Endothelial cell of umbilical vein (primary cell): Measurements from ENCODE around the gene BTNL9. TPM values are rescaled to one million over a fixed set of nuclear protein-coding genes. Genes with fewer than 3 reads are reported as not detected.

ENCODE experiments used
- BruUV-seq: library from RNA; stranded (reverse); fragments of 400-500 nt; replicated peaks from 2 replicates; lab custom pipeline; 2021; lab: Mats Ljungman, UMichigan
- CTCF ChIA-PET: fragments of 300-600, 350-600 bp; sonication (Branson Sonifier 250); formaldehyde crosslinking; loops from one replicate; lab custom pipeline; 2021; ENCODE audit warnings: antibody characterized with exemption, inconsistent platforms; lab: Charles Lee
- POLR2A ChIA-PET: fragments of 300-600, 350-600 bp; sonication (Branson Sonifier 250); formaldehyde crosslinking; loops from one replicate; lab custom pipeline; 2021; ENCODE audit warnings: antibody characterized with exemption, inconsistent platforms; lab: Charles Lee
- DNase-seq: peaks from one replicate; pipeline ENCODE4 v3.0.0-alpha.2; 2011; ENCODE audit warnings: low read depth, low spot score
- FAIRE-seq: peaks from 2 replicates; lab custom pipeline; 2011; peaks lifted over from hg19 to GRCh38; lab: Jason Lieb, UNC
- H2AFZ ChIP-seq: 2 replicates; pipeline ENCODE4 v1.6.0; 2012; ENCODE audit warnings: low read depth, low read length, control low read depth, inconsistent platforms
- H3K27ac ChIP-seq: 2 replicates; pipeline ENCODE4 v1.5.1; 2011; ENCODE audit warnings: low read depth, mild to moderate bottlenecking, control low read depth, low read length, moderate library complexity; ENCODE audit not compliant: insufficient read depth
- H3K27me3 ChIP-seq, 2 experiments: 2 replicates each; pipeline versions ENCODE4 v1.6.0 to v1.6.1; 2011; ENCODE audit warnings: low read length in 2 of 2, mixed read lengths in 1 of 2; ENCODE audit not compliant: control insufficient read depth in 2 of 2, insufficient read depth in 2 of 2
- H3K36me3 ChIP-seq, 2 experiments: 2 replicates in 1 of 2; 3 replicates in 1 of 2; pipeline ENCODE4 v1.5.1; 2011; ENCODE audit warnings: low read length in 2 of 2, mild to moderate bottlenecking in 1 of 2, moderate library complexity in 1 of 2; ENCODE audit not compliant: control insufficient read depth in 2 of 2, insufficient read depth in 2 of 2; ENCODE audit errors: extremely low read depth in 1 of 2
- H3K4me1 ChIP-seq: 3 replicates; pipeline ENCODE4 v1.5.1; 2011; ENCODE audit warnings: mild to moderate bottlenecking, low read length; ENCODE audit not compliant: control insufficient read depth, insufficient read depth; ENCODE audit errors: extremely low read depth
- H3K4me2 ChIP-seq: 2 replicates; pipeline ENCODE4 v1.6.1; 2011; ENCODE audit warnings: low read length, control low read depth, mixed read lengths; ENCODE audit not compliant: insufficient read depth
- H3K4me3 ChIP-seq, 3 experiments: fragments of 200-600 bp in 1 of 3; sonication (generic), shearing (Covaris generic) in 1 of 3; replicated peaks in 1 of 3; 2 replicates each; pipeline ENCODE4 v1.5.1; 2011 to 2016; ENCODE audit warnings: control low read depth in 3 of 3, low read length in 3 of 3, mild to moderate bottlenecking in 2 of 3, inconsistent platforms in 1 of 3, low read depth in 1 of 3, moderate library complexity in 1 of 3; ENCODE audit not compliant: insufficient read depth in 1 of 3
- H3K79me2 ChIP-seq: 2 replicates; pipeline ENCODE4 v1.6.0; 2012; ENCODE audit warnings: low read length, inconsistent platforms; ENCODE audit not compliant: control insufficient read depth, insufficient read depth
- H3K9ac ChIP-seq: replicated peaks from 2 replicates; pipeline ENCODE3; 2011; ENCODE audit warnings: low read length, control low read depth; ENCODE audit not compliant: insufficient read depth; ENCODE audit errors: extremely low read depth
- H3K9me1 ChIP-seq: replicated peaks from 3 replicates; pipeline ENCODE4 v1.6.0; 2011; ENCODE audit warnings: mild to moderate bottlenecking, low read length; ENCODE audit not compliant: control insufficient read depth, insufficient read depth; ENCODE audit errors: extremely low read depth
- H3K9me3 ChIP-seq: replicated peaks from 2 replicates; pipeline ENCODE4 v1.5.1; 2012; ENCODE audit warnings: low read length, inconsistent platforms; ENCODE audit not compliant: control insufficient read depth, insufficient read depth
- H4K20me1 ChIP-seq: replicated peaks from 2 replicates; pipeline ENCODE3; 2011; ENCODE audit warnings: mild to moderate bottlenecking, low read length; ENCODE audit not compliant: control insufficient read depth, insufficient read depth; ENCODE audit errors: extremely low read depth
- EZH2 ChIP-seq: IDR thresholded peaks from 2 replicates; pipeline ENCODE4 v1.6.1; 2012; ENCODE audit warnings: borderline replicate concordance, low read depth, mild to moderate bottlenecking, moderate library complexity, low read length, inconsistent platforms; ENCODE audit not compliant: severe bottlenecking
- FOS ChIP-seq: IDR thresholded peaks from 2 replicates; pipeline ENCODE4 v1.6.1; 2011; ENCODE audit warnings: mild to moderate bottlenecking, low read length, moderate library complexity, borderline replicate concordance; ENCODE audit not compliant: insufficient read depth
- GATA2 ChIP-seq: IDR thresholded peaks from 2 replicates; pipeline ENCODE4 v1.7.0; 2011; ENCODE audit warnings: low read depth, mild to moderate bottlenecking, moderate library complexity, mixed read lengths, low read length; ENCODE audit not compliant: insufficient read length, insufficient read depth
- JUN ChIP-seq: IDR thresholded peaks from 2 replicates; pipeline ENCODE4 v1.6.1; 2011; ENCODE audit warnings: borderline replicate concordance, low read depth; ENCODE audit not compliant: insufficient read length, insufficient read depth
- MYC ChIP-seq: IDR thresholded peaks from one replicate; pipeline ENCODE4 v1.6.1; 2011; ENCODE audit warnings: mild to moderate bottlenecking, low read depth, low read length
- POLR2A ChIP-seq: IDR thresholded peaks from 2 replicates; pipeline ENCODE4 v1.6.1; 2012; ENCODE audit warnings: low read depth, mild to moderate bottlenecking, control low read depth, low read length
- POLR2AphosphoS5 ChIP-seq: IDR thresholded peaks from 2 replicates; pipeline ENCODE4 v1.6.1; 2012; ENCODE audit warnings: low read depth, mild to moderate bottlenecking, control low read depth, low read length, moderate library complexity; ENCODE audit not compliant: insufficient read depth
- dilution Hi-C: fragments of 300-500 bp; cut with MboI; formaldehyde crosslinking; loops from one replicate; pipeline ENCODE4 v1.15.0; 2019; ENCODE audit warnings: low sequenced_read_pairs; ENCODE audit not compliant: extremely low pct_ligation_motif_present
- intact Hi-C: fragments of 100-400 bp; cut with micrococcal nuclease; formaldehyde crosslinking; loops from one replicate; pipeline ENCODE4 v1.10.0; 2022
- polyA plus RNA-seq, 4 experiments: library from polyadenylated mRNA; depleted of rRNA in 3 of 4; stranded (reverse) in 3 of 4; unstranded in 1 of 4; fragments of >200 nt; gene quantifications; 2 replicates each; pipeline versions ENCODE4 v1.2.1 to v1.2.3, GENCODE V29; 2011 to 2012; ENCODE audit warnings: missing spikeins in 1 of 4
- total RNA-seq: library from RNA; stranded (reverse); gene quantifications from 2 replicates; pipeline ENCODE4 v1.2.3, GENCODE V29; 2021
- TF ChIP-seq, protein P1 (sequence below), 2 donors: IDR thresholded peaks; 1 replicate in 1 of 2; 2 replicates in 1 of 2; pipeline ENCODE4 v1.5.1; 2011; ENCODE audit warnings: low read length in 2 of 2, mild to moderate bottlenecking in 2 of 2, moderate library complexity in 2 of 2, control low read depth in 1 of 2, inconsistent platforms in 1 of 2, low read depth in 1 of 2; ENCODE audit not compliant: insufficient read depth in 1 of 2; ENCODE audit errors: extremely low read depth in 1 of 2
- TF ChIP-seq, protein P2 (sequence below): IDR thresholded peaks from 2 replicates; pipeline ENCODE4 v1.6.1; 2011; ENCODE audit not compliant: insufficient read depth, insufficient read length

BTNL9 gene
- total and polyA plus RNA-seq, 2 donors (not counting 3 experiments of a cell fraction or from before 2014, with no cell fraction given), result 0.13 to 0.33 TPM

DNA sequence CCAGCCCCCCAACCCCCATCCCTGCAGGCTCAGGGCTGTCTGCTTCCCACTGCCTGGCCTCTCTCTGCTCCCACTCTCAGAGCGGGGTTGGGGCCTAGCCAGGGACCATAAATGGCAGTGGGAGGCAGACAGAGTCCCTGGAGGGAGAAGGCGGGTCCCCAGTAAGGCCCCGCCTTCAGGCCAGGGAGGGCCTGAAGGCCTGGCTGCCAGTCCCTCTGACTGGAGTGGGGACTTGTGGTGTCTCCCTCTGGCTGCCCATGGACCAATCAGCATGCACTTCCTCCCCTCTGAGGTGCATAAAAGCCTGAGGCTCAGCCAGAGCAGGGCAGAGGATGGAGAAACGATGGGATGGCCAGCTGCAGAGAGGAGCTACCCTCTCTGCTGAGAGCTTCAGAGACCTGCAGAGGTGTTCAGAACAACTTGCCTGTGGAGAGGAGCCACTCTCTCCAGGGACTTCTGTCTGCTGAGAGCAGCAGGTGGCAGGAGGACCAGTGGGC, 2.7 kb upstream of the BTNL9 start:
- CTCF ChIA-PET, result no interaction called here
- FAIRE-seq, result no peak
- no TSS peak for BruUV-seq

More for the DNA sequence above, 2.7 kb upstream of the BTNL9 start:
- TF ChIP-seq, protein P1, sequence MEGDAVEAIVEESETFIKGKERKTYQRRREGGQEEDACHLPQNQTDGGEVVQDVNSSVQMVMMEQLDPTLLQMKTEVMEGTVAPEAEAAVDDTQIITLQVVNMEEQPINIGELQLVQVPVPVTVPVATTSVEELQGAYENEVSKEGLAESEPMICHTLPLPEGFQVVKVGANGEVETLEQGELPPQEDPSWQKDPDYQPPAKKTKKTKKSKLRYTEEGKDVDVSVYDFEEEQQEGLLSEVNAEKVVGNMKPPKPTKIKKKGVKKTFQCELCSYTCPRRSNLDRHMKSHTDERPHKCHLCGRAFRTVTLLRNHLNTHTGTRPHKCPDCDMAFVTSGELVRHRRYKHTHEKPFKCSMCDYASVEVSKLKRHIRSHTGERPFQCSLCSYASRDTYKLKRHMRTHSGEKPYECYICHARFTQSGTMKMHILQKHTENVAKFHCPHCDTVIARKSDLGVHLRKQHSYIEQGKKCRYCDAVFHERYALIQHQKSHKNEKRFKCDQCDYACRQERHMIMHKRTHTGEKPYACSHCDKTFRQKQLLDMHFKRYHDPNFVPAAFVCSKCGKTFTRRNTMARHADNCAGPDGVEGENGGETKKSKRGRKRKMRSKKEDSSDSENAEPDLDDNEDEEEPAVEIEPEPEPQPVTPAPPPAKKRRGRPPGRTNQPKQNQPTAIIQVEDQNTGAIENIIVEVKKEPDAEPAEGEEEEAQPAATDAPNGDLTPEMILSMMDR (IDR thresholded peaks at IDR 0.05; ENCODE audit: extremely low read depth in 1 of 2, insufficient read depth in 1 of 2, low read depth in 1 of 2, low read length in 2 of 2), result no peak
- TF ChIP-seq MYC (no peak), GATA2 (no peak), POLR2AphosphoS5 (no peak), EZH2 (no peak), JUN (no peak), FOS (no peak), POLR2A (no peak)
- TF ChIP-seq, protein P2, sequence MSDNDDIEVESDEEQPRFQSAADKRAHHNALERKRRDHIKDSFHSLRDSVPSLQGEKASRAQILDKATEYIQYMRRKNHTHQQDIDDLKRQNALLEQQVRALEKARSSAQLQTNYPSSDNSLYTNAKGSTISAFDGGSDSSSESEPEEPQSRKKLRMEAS, result no peak
- Histone ChIP-seq H3K27ac (no peak overlapping the region), H3K4me2 (no peak overlapping the region), H4K20me1 (no peaks in the 10 kb centered on the region), H3K27me3 (no peaks in the 10 kb centered on the region), H3K9me3 (no peaks in the 10 kb centered on the region), H3K4me1 (no peaks in the 10 kb centered on the region), H3K9ac (no peak overlapping the region), H2AFZ (no peak overlapping the region), H3K9me1 (no peaks in the 10 kb centered on the region), H3K79me2 (no peaks in the 10 kb centered on the region), H3K36me3 (no peaks in the 10 kb centered on the region), H3K4me3 (no peak overlapping the region)
- POLR2A ChIA-PET, result no interaction called here
- intact Hi-C loops, result no loop called here
- dilution Hi-C loops, result no loop called here
- DNase-seq, result no peak
